Measurements from ENCODE around the gene CLEC12A. TPM values are rescaled to one million over a fixed set of nuclear protein-coding genes. Genes with fewer than 3 reads are reported as not detected.
"Not testable (repeated sequence)": the region's sequence is repeated elsewhere in the genome, so short reads cannot be mapped to it uniquely, and the experiment has no call there.

The CLEC12A gene
- total RNA-seq, 1 donor from 2014 or later: 2.3 TPM

DNA sequence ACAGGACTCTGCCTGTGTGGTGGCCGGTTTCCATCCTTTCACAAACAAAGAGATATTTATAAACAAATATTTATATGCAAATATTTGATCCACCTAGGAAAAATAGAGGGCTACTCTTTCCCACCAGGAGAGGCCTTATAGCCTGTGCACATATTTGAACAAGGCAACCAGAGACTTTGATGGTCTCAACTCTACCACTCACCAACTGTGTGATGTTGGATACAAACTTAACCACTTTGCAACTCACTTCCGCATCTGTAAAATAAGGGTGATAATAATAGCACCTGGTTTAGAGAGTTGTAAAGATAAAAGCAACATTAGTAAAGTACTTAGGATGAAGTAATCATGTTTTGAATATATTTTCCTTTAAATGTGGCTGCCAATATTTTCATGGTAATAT lies 1.5 kb upstream of the CLEC12A start:
- DNase-seq (ENCODE audit: low spot score): no peak

- no peak for DNase-seq (ENCODE audit: low spot score)
These were observed 2.7 kb downstream of the CLEC12A start for GRCh38 chr12:9973949-9974348.

- not testable (repeated sequence) for DNase-seq (ENCODE audit: low spot score)
These were observed 3.5 kb downstream of the CLEC12A start for GRCh38 chr12:9974731-9975130.

DNA sequence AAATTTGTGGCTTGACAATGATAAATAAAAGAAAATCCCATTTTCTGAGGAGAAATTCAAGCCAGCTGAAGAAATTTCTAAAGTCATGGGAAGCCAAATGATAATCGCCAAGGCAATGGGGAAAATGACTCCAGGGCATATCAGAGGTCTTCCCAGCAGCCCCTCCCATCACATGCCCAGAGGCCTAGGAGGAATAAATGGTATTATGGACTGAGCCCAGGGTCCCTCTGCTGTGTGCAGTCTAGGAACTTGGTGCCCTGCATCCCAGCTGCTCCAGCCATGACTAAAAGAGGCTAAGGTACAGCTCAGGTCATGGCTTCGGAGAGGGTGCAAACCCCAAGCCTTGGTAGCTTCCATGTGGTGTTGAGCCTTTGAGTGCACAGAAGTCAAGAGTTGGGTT lies 4.4 kb downstream of the CLEC12A start:
- DNase-seq (ENCODE audit: low spot score): no peak

GRCh38 chr12:9976626-9977025 lies 5.4 kb downstream of the CLEC12A start:
- DNase-seq (ENCODE audit: low spot score): not testable (repeated sequence)

- DNase-seq (ENCODE audit: low spot score): no peak
These were observed 6.7 kb downstream of the CLEC12A start for GRCh38 chr12:9977916-9978315.

GRCh38 chr12:9980126-9980525 lies 8.9 kb downstream of the CLEC12A start:
- DNase-seq (ENCODE audit: low spot score): no peak

DNA sequence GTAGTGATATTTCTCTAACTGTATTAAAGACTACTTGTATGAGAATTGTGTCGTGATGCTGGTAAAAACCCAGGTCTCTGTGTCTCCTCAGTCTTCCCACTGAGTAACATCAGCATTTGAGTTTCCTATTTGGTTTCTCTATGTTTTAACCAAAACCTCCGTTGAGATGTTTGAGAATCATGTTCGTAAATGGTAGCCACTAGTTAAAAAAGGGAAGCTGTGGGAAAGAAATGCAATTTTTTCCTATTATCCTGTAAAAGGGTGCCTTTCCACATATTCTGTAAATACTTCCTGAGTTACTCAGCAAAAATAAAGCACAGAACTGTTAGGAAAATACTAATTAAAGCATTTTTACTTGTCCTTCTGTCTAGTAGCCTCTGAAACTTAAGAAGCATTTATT lies 20.7 kb downstream of the CLEC12A start:
- DNase-seq (ENCODE audit: low spot score): no peak

- no peak for DNase-seq (ENCODE audit: low spot score)
These were observed 21.1 kb downstream of the CLEC12A start for GRCh38 chr12:9992296-9992695.

GRCh38 chr12:9999016-9999415 lies 27.8 kb downstream of the CLEC12A start, which contains the start of gene CLEC1B:
Gene CLEC1B (minus strand): TSS chr12:9999121. CDS start chr12:9999100, 21 bp downstream.
- DNase-seq (ENCODE audit: low spot score): no peak

DNA sequence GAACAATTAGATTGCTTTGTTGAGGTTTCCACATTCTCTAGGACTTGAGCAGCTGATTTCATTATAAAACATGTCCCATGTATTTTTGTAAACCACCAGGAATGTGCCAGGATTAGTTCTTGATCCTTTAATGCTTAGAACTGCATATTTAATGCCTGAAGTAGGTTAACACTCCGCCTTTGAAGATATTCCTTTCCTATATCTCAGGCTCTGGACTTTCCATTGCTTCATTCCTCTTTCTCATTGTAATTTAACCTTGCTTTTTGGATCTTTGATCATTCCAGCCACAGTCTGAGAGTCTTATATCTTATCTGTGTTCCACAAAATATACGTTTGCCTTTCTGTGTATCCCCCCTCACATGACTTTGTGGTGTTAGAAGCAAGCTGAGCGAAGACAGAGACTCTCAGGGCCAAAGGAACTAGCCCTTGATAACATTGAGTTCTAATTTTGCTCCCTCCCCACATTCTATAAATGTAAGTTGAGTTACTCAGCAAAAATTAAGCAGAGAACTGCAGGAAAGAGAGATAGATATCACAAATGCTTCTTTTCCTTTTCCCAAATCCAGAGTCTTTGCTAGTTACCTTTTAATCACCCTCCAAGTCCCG lies 30.1 kb downstream of the CLEC12A start:
- no peak for DNase-seq (ENCODE audit: low spot score)

GRCh38 chr12:10012630-10013330 lies 41.6 kb downstream of the CLEC12A start:
- no peak for DNase-seq (ENCODE audit: low spot score)

DNA sequence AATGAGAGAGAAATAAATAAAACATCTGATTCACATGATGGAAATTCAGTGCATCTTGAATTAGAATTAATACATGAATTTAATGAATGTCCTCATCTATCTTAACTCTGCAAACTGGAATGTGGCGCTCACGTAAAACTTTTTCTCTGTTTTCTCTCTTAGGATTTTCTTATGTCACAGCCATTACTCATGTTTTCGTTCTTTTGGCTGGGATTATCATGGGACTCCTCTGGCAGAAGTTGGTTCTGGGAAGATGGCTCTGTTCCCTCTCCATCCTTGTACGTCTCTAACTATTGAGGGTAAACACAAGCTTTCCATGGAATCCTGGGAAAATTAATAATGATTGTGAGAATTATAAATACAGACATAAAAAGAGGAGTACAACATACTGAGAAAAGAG lies 44.2 kb downstream of the CLEC12A start:
- no peak for DNase-seq (ENCODE audit: low spot score)

GRCh38 chr12:10016881-10017280 lies 45.7 kb downstream of the CLEC12A start:
- DNase-seq (ENCODE audit: low spot score): no peak

GRCh38 chr12:10018386-10018785 lies 47.2 kb downstream of the CLEC12A start:
- no peak for DNase-seq (ENCODE audit: low spot score)

GRCh38 chr12:10021342-10021741 lies 50.1 kb downstream of the CLEC12A start:
- no peak for DNase-seq (ENCODE audit: low spot score)

GRCh38 chr12:10025236-10025635 lies 54.0 kb downstream of the CLEC12A start:
- DNase-seq (ENCODE audit: low spot score): no peak

DNA sequence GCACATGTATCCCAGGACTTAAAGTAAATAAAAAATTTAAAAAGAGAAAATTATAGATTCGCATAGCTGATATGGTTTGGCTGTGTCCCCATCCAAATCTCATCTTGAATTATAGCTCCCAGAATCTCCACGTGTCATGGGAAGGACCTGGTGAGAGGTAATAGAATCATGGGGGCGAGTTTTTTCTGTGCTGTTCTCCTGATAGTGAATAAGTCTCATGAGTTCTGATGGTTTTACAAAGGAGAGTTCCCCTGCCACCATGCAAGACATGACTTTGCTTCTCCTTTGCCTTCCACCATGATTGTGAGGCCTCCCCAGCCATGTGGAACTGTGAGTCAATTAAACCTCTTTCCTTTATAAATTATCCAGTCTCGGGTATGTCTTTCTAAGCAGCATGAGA lies 55.5 kb downstream of the CLEC12A start:
- DNase-seq (ENCODE audit: low spot score): not testable (repeated sequence)

GRCh38 chr12:10027311-10027710 lies 56.1 kb downstream of the CLEC12A start:
- no peak for DNase-seq (ENCODE audit: low spot score)

DNA sequence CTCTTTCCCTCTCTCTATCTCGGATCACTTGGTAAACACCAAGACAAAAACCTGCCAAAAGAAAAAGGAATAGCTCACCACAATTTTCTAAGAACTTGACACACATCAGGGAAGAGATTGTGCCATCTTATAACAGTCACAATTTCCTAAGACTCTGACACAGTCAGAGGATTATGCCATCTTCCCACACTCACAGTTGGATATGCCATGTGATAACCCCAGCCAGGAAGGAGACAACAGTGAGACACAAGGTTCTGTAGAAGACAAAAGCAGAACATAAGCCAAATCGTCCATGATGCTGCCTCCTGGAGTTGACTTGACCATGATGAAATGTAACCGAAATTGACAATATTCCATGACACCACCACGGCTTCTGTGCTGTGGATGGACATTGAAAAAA lies 56.5 kb downstream of the CLEC12A start:
- no peak for DNase-seq (ENCODE audit: low spot score)

- no peak for DNase-seq (ENCODE audit: low spot score)
These were observed 59.2 kb downstream of the CLEC12A start, which contains the start of gene CLEC9A for GRCh38 chr12:10030446-10030845. Gene CLEC9A (plus strand): TSS chr12:10030682. CDS start chr12:10052688, 22,006 bp downstream.

DNA sequence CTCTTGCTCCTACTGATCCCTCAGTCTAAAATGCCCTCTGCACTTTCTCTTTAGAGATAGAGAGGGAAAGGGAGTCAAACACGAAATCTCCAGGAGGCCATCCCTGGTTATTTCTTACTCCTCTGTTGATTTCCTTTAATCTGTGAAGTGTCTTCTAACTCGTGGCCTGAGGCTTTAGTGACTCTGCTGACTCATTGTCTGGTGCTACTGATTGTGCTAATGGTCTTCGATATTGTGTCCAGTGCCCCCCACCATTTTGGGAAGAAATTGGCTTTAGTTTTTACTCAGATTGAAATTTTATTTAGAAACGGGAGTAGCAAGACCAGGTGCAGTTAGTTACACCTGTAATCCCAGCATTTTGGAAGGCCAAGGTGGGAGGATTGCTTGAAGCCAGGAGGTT lies 60.1 kb downstream of the CLEC12A start:
- DNase-seq (ENCODE audit: low spot score): no peak

DNA sequence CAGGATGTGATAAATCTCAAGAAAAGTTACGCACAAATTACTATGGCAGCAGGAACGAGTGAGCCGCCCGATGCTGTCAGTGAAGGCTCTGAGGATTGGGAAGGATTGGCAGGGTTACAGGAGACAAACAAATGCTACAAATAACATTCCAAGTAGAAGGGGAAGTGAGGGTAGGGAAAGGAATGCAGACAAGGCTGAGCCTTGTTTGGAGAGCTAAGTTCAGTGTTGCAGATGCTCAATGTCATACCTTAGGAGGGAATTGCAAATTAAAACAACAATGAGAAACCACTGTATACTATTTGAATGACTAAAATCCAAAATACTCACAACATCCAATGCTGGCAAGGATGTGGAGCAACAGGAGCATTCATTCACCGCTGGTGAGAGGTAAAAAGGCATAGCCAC lies 60.6 kb downstream of the CLEC12A start:
- no peak for DNase-seq (ENCODE audit: low spot score)

Measured in ureter (tissue), 1 donor.